HG03460 (cell line): Measurements from ENCODE around the gene MAGEE1.

Experiments used
- ATAC-seq: cut with Tn5 transposase; IDR thresholded peaks from one replicate; pipeline ENCODE4 v1.9.1; 2021; ENCODE audit not compliant: unreplicated experiment

The MAGEE1 gene, protein sequence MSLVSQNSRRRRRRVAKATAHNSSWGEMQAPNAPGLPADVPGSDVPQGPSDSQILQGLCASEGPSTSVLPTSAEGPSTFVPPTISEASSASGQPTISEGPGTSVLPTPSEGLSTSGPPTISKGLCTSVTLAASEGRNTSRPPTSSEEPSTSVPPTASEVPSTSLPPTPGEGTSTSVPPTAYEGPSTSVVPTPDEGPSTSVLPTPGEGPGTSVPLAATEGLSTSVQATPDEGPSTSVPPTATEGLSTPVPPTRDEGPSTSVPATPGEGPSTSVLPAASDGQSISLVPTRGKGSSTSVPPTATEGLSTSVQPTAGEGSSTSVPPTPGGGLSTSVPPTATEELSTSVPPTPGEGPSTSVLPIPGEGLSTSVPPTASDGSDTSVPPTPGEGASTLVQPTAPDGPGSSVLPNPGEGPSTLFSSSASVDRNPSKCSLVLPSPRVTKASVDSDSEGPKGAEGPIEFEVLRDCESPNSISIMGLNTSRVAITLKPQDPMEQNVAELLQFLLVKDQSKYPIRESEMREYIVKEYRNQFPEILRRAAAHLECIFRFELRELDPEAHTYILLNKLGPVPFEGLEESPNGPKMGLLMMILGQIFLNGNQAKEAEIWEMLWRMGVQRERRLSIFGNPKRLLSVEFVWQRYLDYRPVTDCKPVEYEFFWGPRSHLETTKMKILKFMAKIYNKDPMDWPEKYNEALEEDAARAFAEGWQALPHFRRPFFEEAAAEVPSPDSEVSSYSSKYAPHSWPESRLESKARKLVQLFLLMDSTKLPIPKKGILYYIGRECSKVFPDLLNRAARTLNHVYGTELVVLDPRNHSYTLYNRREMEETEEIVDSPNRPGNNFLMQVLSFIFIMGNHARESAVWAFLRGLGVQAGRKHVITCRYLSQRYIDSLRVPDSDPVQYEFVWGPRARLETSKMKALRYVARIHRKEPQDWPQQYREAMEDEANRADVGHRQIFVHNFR

DNA sequence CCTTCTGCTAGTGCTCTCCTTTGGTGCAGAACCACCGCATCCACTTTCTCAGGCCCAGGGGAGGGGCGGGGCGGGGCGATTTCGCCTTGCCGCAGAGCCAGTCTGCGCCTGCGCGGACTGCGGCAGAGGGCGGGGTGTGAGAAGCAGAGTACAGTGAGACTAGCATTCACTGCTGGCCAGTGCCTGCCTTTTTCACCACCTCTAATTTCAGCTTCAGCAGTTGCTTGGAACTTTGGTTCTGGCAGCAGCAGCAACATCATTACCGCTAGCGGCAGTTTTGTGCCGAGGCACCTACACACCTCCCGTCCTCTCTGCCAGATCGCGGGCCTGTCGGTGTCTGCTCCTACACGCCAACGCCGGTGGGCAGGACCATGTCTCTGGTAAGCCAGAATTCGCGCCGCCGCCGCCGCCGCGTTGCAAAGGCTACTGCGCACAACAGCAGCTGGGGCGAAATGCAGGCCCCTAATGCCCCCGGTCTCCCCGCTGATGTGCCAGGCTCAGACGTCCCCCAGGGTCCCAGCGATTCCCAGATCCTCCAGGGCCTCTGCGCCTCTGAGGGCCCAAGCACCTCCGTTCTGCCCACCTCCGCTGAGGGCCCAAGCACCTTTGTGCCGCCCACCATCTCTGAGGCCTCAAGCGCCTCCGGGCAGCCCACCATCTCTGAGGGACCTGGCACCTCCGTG is at the start of gene MAGEE1:
TSS of gene MAGEE1 (plus strand) at position 151 of the 683 bp plus-strand sequence. CDS start at position 372, 221 bp downstream.
- ATAC-seq: peak; percentile 88

DNA sequence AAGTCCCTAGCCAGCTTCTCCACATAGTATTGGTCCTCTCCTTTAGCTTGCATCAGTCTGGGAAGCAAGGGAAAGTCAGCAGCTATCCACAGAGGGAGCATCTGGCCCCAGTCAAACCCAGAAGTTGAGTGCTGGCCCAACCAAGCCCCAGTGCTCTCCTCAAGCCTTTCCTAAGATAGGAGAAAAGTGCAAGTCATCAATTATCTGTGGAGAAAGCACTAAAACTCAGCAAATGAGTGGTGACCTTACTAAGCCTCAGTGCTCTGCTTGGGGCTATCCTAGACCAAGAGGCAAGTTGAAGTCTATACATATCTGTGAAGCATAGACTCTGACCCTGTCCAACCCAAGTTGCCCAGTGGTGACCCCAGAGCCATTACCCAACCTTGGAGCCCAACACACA is 28.5 kb upstream of the MAGEE1 start:
- ATAC-seq: no peak

GRCh38 chrX:76407795-76408194 is 19.7 kb upstream of the MAGEE1 start:
- no peak for ATAC-seq

- no peak for ATAC-seq
Measured at GRCh38 chrX:76420237-76420636, 7.3 kb upstream of the MAGEE1 start.

DNA sequence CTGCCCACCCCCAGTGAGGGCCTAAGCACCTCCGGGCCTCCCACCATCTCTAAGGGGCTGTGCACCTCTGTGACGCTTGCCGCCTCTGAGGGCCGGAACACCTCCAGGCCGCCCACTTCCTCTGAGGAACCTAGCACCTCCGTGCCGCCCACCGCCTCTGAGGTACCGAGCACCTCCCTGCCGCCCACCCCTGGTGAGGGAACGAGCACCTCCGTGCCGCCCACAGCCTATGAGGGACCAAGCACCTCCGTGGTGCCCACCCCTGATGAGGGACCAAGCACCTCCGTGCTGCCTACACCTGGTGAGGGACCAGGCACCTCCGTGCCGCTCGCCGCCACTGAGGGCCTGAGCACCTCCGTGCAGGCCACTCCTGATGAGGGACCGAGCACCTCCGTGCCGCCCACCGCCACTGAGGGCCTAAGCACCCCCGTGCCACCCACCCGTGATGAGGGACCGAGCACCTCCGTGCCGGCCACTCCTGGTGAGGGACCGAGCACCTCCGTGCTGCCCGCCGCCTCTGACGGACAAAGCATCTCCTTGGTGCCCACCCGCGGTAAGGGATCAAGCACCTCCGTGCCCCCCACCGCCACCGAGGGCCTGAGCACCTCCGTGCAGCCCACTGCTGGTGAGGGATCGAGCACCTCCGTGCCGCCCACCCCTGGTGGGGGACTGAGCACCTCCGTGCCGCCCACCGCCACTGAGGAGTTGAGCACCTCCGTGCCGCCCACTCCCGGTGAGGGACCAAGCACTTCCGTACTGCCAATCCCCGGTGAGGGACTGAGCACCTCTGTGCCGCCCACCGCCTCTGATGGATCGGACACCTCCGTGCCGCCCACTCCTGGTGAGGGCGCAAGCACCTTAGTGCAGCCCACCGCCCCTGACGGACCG is 977 bp downstream of the MAGEE1 start:
- peak; percentile 37 for ATAC-seq

DNA sequence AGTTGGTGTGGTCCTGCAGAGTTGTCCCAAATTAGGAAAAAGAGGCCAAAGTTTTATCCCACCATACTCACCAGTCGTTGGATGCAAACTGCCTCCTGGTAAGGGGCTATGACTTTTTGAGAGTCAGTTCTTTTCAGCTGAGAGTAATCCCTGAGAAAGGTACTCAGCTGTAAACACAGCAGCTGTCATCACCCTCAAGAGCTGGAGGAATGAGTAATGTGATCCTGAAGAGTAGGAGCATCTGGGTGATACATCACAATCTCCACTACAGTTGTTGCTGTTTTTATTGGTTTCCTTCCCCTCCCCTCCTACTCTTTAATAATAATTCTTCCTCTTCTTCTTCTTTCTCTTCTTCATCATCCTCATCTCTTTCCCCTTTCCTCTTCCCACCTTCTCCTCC is 5.7 kb downstream of the MAGEE1 start:
- ATAC-seq: no peak

DNA sequence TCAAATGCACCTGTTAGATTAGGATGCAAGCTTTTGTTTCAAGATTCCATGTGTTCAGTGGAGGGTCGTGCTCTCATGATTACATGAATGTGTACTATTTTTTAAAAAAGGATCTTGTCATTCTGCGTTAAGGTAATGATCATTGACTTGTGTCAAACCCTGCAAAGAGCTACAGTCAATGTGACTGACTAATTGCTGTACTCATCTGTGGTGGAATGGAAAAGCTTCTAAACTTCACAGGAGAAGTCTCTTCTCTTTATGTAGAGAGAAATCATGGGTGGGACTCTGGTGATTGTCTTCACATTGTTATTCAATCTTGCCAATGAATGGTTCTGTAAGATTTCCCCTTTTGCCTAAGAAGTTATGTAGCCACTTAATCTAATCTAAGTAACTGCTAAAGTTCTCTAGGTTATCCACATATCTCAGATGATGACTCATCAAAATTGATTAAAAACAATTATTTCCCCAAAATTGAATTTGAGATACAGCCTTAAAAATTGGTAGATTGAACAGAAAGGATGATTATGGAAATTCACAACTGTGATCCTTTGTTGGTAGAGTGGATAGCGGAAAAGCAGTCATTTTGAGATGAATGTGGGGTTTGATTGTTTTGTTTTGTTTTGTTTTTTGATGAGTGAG is 6.7 kb downstream of the MAGEE1 start:
- ATAC-seq: no peak

- ATAC-seq: no peak
Measured at GRCh38 chrX:76439188-76439587, 11.7 kb downstream of the MAGEE1 start.

GRCh38 chrX:76453737-76454406 is 26.4 kb downstream of the MAGEE1 start:
- no peak for ATAC-seq

- ATAC-seq: no peak
Measured at GRCh38 chrX:76454456-76454927, 27.0 kb downstream of the MAGEE1 start.

DNA sequence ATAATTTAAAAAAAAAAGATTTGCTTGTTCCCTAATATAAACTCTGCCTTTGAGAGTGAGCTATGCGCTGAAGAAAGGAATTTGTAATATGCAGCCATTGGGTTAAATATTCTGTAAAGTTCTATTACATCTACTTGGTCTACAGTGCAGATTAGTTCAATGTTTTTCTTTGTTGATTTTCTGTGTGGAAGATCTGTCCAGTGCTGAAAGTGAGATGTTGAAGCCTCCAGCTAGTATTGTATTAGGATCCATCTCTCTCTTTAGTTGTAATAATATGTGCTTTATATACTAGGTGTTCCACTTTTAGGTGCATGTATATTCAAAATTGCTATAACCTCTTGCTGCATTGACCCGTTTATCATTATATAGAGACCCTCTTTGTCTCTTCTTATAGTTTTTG is 49.8 kb downstream of the MAGEE1 start:
- ATAC-seq: no peak
